CD4-positive, alpha-beta T cell treated with Interleukin-10 for 1 hour (primary cell): ENCODE data around the gene GPR132.
"Not testable (repeated sequence)": the region's sequence is repeated elsewhere in the genome, so short reads cannot be mapped to it uniquely, and the experiment has no call there.

ENCODE experiments used
- DNase-seq: peaks from one replicate; pipeline ENCODE4 v3.0.0-alpha.2; 2020

GPR132 gene

DNA sequence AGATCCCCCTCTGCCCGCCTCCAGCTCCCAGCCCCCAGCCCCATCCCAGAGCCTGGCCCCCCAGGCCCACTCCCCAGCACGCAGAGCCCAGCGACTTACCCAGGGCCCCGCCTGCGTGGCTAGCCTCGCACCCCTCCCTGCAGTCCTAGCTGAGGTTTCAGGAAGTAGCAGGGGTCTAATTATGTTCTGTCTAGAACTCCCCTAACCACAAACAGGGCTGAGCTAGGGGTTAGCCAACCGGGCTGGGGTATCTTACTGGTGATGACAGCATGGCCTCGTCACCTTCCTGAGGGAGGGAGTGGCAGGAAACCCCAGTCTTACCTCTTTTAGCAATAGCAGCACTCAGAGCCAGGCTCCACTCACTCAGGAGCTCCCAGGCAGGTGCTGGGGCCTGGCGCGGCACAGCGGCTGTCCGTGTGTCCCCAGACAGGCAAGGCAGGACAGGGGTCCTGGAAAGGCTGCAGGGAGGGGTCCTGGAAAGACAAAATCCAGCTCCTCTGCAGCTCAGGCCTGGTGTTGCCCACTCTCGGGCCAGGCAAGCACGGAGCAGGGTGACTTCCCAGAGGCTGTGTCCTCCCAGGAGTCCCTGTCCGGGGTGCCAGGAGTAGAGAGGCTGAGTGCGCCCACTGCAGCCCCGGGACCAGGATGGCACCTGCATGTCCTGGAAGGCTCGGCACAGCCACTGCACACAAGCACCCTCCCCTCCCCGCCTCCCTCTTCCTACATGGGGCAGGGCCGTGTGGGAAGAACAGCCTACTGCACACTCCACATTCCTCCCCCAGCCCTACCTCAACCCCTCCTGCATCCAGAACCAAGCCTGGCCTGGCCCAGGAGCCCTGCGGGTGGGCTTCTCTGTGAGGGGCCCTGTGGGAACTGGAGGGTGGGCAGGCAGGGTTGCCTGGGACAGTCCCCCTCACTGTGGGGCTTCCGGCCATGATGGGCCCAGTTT lies at the start of gene GPR132:
TSS of gene GPR132 (minus strand) at position 151 of the 949 bp plus-strand sequence. CDS start 10,010 bp downstream, outside the sequence.
- DNase-seq = peak; percentile 97

DNA sequence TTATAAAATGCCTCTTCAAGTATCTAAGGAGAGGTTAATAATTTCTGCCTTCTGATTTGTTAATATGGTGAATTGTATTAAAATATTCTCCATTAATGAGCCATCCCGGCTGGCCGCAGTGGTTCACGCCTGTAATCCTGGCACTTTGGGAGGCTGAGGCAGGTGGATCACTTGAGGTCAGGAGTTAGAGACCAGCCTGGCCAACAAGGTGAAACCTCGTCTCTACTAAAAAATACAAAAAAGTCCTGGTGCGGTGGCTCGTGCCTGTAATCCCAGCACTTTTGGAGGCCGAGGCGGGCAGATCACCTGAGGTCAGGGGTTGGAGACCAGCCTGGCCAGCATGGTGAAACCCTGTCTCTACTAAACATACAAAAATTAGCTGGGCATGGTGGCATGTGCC lies 44.0 kb upstream of the GPR132 start:
- DNase-seq = not testable (repeated sequence)

DNA sequence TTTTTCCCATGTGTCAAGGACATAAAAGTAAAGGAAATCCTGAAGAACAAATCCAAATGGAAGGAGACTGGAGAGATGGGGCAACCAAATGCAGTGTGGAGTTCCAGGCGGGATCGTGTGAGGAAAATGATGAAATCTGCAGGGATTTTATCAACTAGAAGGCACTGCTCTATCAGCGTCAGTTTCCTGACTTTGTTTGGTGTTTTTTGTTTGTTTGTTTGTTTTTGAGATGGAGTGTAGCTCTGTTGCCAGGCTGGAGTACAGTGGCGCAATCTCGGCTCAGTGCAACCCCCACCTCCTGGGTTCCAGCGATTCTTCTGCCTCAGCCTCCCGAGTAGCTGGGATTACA lies 43.3 kb upstream of the GPR132 start:
- no peak for DNase-seq

GRCh38 chr14:105107781-105108515 lies 42.7 kb upstream of the GPR132 start:
- no peak for DNase-seq

- no peak for DNase-seq
These were observed 42.1 kb upstream of the GPR132 start for GRCh38 chr14:105107351-105107750.

DNA sequence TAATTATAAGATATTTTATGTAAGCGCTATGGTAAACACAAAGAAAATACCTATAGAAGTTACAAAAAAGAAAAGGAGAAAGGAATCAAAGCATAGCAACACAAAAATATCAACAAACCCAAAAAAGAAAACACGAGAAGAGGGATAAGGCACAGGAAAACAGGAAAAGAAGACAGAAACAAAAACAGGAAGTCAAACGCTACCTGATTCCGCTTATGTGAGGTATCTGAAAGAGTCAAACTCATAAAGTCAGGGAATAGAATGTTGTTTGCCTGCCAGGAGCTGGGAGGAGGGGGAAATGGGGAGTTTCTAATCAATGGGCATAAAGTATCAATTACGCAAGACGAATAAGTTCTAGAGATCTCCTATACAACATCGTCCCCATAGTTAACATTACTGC lies 39.9 kb upstream of the GPR132 start:
- DNase-seq = no peak

DNA sequence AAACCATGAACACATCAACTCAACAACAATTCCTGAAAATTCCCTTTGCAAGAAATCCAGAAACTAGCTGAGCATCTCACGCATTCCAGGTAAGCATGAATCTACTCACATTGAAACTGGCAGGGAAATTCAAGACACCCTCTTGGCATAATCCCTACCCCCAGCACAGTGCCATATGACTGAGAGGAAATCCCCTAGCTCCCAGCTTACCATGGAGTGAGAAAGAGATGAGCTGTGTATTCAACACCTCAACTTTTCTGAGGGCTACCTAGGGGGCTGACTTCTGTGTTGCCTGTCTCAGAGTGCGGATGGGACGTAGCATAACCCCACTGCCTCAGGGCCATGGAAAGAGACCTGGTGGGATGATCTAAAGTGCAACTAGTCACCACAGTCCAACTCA lies 37.7 kb upstream of the GPR132 start:
- no peak for DNase-seq

DNA sequence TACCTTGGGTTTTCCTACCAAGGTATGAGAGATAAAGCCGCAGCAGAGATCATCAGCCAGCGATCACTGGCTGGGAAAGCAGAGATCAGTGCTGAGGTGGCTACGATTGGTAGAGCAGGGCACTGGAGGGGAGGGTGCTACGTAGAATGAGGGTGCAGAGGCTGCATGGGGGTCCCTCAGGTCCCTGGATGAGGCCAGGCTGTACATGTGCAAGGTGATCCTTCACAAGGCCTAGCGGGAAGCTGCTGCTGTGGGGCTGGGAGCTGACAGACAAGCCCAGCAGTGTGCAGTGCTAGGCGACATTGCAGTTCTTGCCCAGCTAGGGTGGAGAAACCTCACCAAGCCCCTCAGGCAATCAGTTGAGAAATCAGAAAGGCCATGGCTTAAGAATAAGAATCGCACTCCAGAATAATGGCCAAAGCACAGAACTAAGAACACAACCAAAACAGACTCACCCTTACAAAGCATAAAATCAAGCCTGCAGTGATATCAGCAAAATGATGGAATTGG lies 37.2 kb upstream of the GPR132 start:
- no peak for DNase-seq

GRCh38 chr14:105100910-105101309 lies 35.7 kb upstream of the GPR132 start:
- DNase-seq = no peak

GRCh38 chr14:105099778-105100177 lies 34.5 kb upstream of the GPR132 start:
- no peak for DNase-seq

DNA sequence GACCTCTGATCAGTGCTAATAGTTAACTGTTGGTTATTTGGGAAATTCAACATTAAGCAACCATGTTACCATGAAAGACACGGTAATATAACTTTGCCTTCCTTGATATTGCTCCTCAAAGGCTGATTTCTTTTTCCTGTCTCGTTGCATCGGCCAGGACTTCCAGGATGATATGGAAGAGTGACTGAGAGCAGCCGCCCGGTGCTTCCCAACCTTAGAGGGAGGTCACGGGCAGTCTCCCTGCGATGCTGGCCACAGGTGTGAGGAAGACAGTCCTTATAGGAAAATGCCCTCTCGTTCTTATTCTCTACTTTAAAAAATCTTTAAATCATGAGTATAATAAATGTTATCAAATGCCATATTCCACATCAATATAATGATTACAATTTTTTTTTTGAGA lies 33.1 kb upstream of the GPR132 start:
- no peak for DNase-seq

DNA sequence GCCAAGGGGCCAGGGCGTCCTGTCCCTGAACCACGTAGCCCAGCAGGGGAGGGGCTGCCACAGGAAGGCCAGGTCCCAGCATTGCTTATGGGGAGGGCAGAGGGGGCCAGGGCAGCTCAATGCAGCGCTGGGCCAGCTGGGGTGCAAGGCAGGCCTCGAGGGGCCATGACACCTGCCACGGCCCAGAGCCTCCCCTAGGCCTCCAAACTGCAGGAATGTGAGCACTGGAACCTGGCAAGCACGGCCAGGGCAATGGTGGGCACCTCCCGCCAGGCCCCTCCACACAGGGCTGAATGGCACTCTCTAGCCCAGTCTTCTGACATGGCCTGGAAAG lies 32.5 kb upstream of the GPR132 start:
- no peak for DNase-seq

DNA sequence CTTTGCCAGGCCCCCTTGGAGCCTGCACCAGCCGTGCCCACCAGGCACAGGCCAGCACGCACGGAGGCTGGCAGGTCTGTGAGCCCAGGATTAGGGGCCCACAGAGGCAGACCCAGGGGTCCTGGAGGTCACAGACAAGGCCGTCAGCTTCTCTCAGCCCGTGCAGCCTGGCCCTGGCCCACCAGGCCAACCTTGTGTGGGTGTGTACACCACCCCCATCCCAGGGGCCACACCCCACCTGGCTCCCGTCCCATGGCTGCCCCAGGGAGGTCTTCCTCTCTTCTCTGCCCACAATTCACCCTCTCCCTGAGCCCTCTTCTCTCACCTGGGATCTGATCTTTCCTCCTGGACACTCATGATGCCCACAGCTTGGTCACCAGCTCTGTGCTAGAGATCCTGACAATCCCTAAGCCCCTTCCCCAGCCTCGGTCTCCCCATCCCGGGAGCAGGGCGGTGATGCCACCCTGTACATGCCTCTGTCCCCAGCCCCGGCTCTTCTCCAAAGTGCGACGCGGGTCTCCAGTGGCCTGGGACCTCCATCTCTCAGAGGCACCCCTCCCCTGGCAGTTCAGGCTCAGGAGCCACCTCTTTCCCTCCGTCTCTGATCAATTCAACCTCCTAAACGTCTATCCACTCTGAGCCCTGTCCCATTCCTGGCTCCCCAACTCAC lies 31.1 kb upstream of the GPR132 start:
- no peak for DNase-seq

- no peak for DNase-seq
These were observed 30.1 kb upstream of the GPR132 start for GRCh38 chr14:105095236-105095805.

GRCh38 chr14:105094193-105094907 lies 29.1 kb upstream of the GPR132 start:
- no peak for DNase-seq

DNA sequence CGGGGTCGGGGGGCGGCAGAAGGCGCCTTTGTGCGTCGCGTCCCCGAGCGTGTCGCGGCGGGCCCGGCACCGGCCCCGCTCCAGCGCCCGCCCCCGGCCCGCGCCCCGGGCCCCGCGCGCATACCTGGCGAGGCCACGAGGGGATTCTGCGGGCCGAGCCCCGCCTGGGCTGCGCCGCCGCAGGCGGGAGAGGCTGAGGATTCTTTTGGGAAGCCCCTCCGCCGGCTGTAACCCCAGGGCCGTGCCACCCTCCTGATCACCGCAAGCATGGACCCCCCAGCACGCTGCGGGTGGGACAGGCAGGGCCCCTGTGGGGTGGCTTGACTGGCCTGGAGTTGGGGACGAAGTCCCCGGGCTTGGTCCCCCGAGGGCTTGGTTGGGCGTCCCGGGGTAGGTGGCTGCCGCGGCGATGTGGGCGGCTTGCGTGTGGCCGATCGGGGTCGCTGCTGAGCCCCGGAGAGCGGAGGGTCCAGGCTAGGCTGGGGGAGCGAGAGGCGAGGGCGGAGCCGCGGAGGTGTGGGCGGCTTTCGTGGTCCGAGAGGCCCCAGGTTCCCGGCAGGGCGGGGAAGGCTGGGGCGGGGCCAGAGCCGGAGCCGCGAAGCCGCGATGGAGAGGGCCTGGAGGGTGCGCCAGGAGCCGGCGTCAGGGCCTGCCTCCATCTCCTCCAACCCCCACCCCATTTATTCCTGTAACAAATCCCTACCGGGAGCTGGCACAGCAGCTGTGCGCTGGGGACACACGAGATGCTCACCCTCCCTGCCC lies 28.4 kb upstream of the GPR132 start:
- peak; percentile 79 for DNase-seq

- DNase-seq = peak; percentile 76
These were observed 27.8 kb upstream of the GPR132 start for GRCh38 chr14:105093038-105093430.

DNA sequence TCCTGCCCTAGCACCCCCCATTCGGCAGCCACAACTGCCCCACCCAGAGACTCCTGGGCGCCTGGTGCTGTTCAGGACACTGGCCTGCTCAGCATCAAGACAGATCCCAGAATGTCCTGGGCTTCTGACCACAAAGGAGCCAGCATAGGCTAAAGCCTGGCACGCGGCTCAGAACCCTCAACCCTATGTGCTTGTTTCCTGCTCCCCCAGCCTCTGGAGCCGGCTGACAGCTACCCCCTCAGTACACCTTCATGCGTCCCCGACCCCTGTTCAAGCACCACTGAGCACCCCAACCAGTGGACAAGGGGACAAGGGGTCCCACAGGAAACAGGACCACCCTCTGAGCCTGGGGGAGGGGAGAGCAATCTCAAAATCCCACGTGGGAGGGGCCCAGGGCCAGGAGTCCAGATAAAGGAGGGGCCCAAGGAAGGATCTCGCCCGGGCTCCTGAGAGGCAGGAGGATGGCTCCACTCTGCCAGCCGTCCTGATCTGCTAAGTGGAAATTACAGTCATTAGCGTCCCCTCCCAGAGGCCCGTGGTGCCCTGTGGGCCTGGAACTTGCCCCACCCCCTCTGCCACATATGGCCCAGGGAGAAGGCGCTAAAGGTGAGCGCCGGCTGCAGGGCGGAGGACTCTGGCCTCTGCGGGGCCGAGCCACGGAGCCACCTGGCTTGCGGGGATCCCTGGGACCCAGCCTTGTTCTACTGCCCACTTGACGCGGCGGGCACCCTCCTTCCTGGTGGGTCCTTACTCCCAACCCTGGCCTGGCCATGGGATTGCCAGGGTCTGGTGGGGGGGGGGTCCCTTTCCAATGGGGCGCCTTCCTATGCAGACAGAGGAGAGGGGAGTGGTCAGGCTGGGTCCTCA lies 27.2 kb upstream of the GPR132 start:
- no peak for DNase-seq

- DNase-seq = no peak
These were observed 26.4 kb upstream of the GPR132 start for GRCh38 chr14:105091517-105092170.

DNA sequence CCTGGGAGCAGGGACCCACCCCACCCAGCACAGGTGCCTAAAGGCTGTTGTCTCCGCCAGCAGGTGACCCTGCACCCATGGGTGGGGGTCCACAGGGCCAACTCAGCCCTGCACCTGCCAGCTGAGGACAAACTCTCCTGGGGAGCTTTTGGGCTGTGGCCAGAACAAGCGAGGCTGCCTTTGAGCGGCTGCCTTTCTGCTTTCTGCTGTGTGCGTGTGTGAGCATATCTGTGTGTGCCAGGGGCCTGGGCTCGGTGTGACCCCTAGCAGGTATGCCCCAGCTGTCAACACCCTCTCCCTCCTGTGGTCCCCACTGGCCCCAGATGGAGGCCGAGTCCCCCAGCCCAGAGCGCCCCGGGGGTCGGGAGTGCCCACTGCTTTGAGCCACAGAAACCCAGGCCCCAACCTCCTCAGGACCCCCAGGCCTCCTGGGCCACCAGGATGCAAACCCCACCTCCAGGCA lies 25.9 kb upstream of the GPR132 start:
- DNase-seq = no peak
